Neural cell (in vitro differentiated cells): ENCODE measurements around the gene FAM135A. TPM values are rescaled to one million over a fixed set of nuclear protein-coding genes. Genes with fewer than 3 reads are reported as not detected.

ENCODE experiments used
- H2AFZ ChIP-seq: fragments of 200-600, 300-800 bp; sonication (generic), shearing (Covaris generic); 2 replicates; pipeline ENCODE4 v1.6.0; 2014; ENCODE audit warnings: low read depth, mild to moderate bottlenecking, antibody characterized with exemption, low read length, moderate library complexity
- H3F3A ChIP-seq: fragments of 200-600 bp; shearing (Covaris generic); 2 replicates; pipeline ENCODE4 v1.6.1; 2016; ENCODE audit warnings: mild to moderate bottlenecking, moderate library complexity, mixed read lengths, antibody characterized with exemption, low read length; ENCODE audit not compliant: insufficient read depth, poor library complexity, severe bottlenecking
- H3K27ac ChIP-seq: fragments of 200-600, 300-800 bp; sonication (generic), shearing (Covaris generic); 2 replicates; pipeline ENCODE4 v1.5.1; 2014; ENCODE audit warnings: mild to moderate bottlenecking, low read length, moderate library complexity
- H3K27me3 ChIP-seq: fragments of 300-800, 200-600 bp; sonication (generic), shearing (Covaris generic); 2 replicates; pipeline ENCODE4 v1.6.0; 2014; ENCODE audit warnings: mild to moderate bottlenecking, low read depth, low read length, moderate library complexity; ENCODE audit not compliant: insufficient read depth
- H3K36me3 ChIP-seq: fragments of 300-800, 200-600 bp; sonication (generic), shearing (Covaris generic); 2 replicates; pipeline ENCODE4 v1.5.1; 2014; ENCODE audit warnings: mild to moderate bottlenecking, antibody characterized with exemption, low read length, moderate library complexity; ENCODE audit not compliant: insufficient read depth
- H3K4me2 ChIP-seq: fragments of 300-800, 200-600 bp; sonication (generic), shearing (Covaris generic); 2 replicates; pipeline ENCODE4 v1.6.0; 2014; ENCODE audit warnings: mild to moderate bottlenecking, low read length
- H3K4me3 ChIP-seq: fragments of 300-800, 200-600 bp; sonication (generic), shearing (Covaris generic); 2 replicates; pipeline ENCODE4 v1.5.1; 2014; ENCODE audit warnings: mild to moderate bottlenecking, low read length, moderate library complexity
- H3K79me2 ChIP-seq: fragments of 200-600 bp; shearing (Covaris generic); replicated peaks from 2 replicates; pipeline ENCODE4 v1.6.0; 2014; ENCODE audit warnings: mild to moderate bottlenecking, low read length, moderate library complexity; ENCODE audit not compliant: insufficient read depth
- H3K9ac ChIP-seq: fragments of 300-800, 200-600 bp; sonication (generic), shearing (Covaris generic); 2 replicates; pipeline ENCODE4 v1.6.1; 2016; ENCODE audit warnings: mild to moderate bottlenecking, low read length, mixed read lengths
- H3K9me2 ChIP-seq: fragments of 200-600 bp; shearing (Covaris generic); 2 replicates; pipeline ENCODE4 v1.6.1; 2016; ENCODE audit warnings: mild to moderate bottlenecking, low read length, mixed read lengths; ENCODE audit not compliant: insufficient read depth
- H3K9me3 ChIP-seq: fragments of 200-600, 300-800 bp; sonication (generic), shearing (Covaris generic); 2 replicates; pipeline ENCODE4 v1.6.1; 2016; ENCODE audit warnings: mild to moderate bottlenecking, mixed run types, low read length, moderate library complexity, mixed read lengths
- H4K20me1 ChIP-seq: fragments of 200-600 bp; shearing (Covaris generic); 2 replicates; pipeline ENCODE4 v1.6.1; 2016; ENCODE audit warnings: mild to moderate bottlenecking, mixed run types; ENCODE audit not compliant: insufficient read depth
- CTCF ChIP-seq: fragments of 450-650 bp; IDR thresholded peaks from 2 replicates; pipeline ENCODE4 v1.5.1; 2014; ENCODE audit warnings: antibody characterized with exemption, mild to moderate bottlenecking, moderate library complexity; ENCODE audit not compliant: poor library complexity, severe bottlenecking
- EP300 ChIP-seq: fragments of 450-650 bp; conservative IDR thresholded peaks from 2 replicates; pipeline ENCODE4 v1.6.1; 2014; ENCODE audit warnings: antibody characterized with exemption, mild to moderate bottlenecking, moderate library complexity; ENCODE audit not compliant: poor library complexity, severe bottlenecking
- EZH2 ChIP-seq: fragments of 200-600, 300-800 bp; shearing (Covaris generic), sonication (generic); IDR thresholded peaks from 2 replicates; pipeline ENCODE4 v1.6.1; 2014; ENCODE audit warnings: antibody characterized with exemption, low read length, borderline replicate concordance, mild to moderate bottlenecking; ENCODE audit not compliant: insufficient read depth, poor library complexity, severe bottlenecking
- MXI1 ChIP-seq: fragments of 450-650 bp; conservative IDR thresholded peaks from 2 replicates; pipeline ENCODE4 v1.6.1; 2014; ENCODE audit warnings: antibody characterized with exemption, mild to moderate bottlenecking; ENCODE audit not compliant: poor library complexity, severe bottlenecking
- POLR2AphosphoS5 ChIP-seq: IDR thresholded peaks from 2 replicates; pipeline ENCODE4 v1.6.1; 2012
- RAD21 ChIP-seq: fragments of 450-650 bp; conservative IDR thresholded peaks from 2 replicates; pipeline ENCODE4 v1.6.1; 2014; ENCODE audit warnings: antibody characterized with exemption, mild to moderate bottlenecking, moderate library complexity
- REST ChIP-seq: IDR thresholded peaks from 2 replicates; pipeline ENCODE4 v1.6.1; 2012; ENCODE audit warnings: borderline replicate concordance
- SMC3 ChIP-seq: fragments of 450-650 bp; conservative IDR thresholded peaks from 2 replicates; pipeline ENCODE4 v1.6.1; 2014; ENCODE audit warnings: antibody characterized with exemption, mild to moderate bottlenecking, moderate library complexity; ENCODE audit not compliant: poor library complexity
- TAF1 ChIP-seq: IDR thresholded peaks from 2 replicates; pipeline ENCODE4 v1.6.1; 2012; ENCODE audit warnings: low read depth
- polyA plus RNA-seq: library from polyadenylated mRNA; depleted of rRNA; stranded (reverse); fragments of >200 nt; gene quantifications from 2 replicates; pipeline ENCODE4 v1.2.3, GENCODE V29; 2014

FAM135A gene
- polyA plus RNA-seq, 1 donor from 2014 or later: 31.4 TPM

- Histone ChIP-seq H3F3A (no peaks in the 10 kb centered on the region), H2AFZ (peak overlapping the region; percentile 98), H3K9ac (peak overlapping the region; percentile 75), H3K4me3 (peak overlapping the region; percentile 74), H3K9me2 (no peaks in the 10 kb centered on the region), H3K36me3 (no peaks in the 10 kb centered on the region), H4K20me1 (no peaks in the 10 kb centered on the region), H3K27me3 (no peaks in the 10 kb centered on the region), H3K79me2 (peaks cover 31% of the 10 kb centered on the region), H3K9me3 (no peaks in the 10 kb centered on the region), H3K27ac (peak overlapping the region; percentile 67), H3K4me2 (peak overlapping the region; percentile 67)
- TF ChIP-seq SMC3 (no peak), RAD21 (no peak), POLR2AphosphoS5 (no peak), TAF1 (no peak)
These were observed 825 bp upstream of the FAM135A start for GRCh38 chr6:70412252-70413113.

GRCh38 chr6:70413992-70414494, 735 bp downstream of the FAM135A start:
- no peaks in the 10 kb centered on the region for H3F3A ChIP-seq
- H4K20me1 ChIP-seq: no peaks in the 10 kb centered on the region
- peak overlapping the region; percentile 98 for H2AFZ ChIP-seq
- H3K9me3 ChIP-seq: no peaks in the 10 kb centered on the region
- no peaks in the 10 kb centered on the region for H3K36me3 ChIP-seq
- H3K9me2 ChIP-seq: no peaks in the 10 kb centered on the region
- H3K79me2 ChIP-seq: peaks cover 38% of the 10 kb centered on the region
- peak overlapping the region; percentile 98 for H3K4me2 ChIP-seq
- H3K27ac ChIP-seq: peak overlapping the region; percentile 56
- peak overlapping the region; percentile 75 for H3K9ac ChIP-seq
- peak overlapping the region; percentile 74 for H3K4me3 ChIP-seq
- TF ChIP-seq CTCF: no peak
- TF ChIP-seq EZH2: no peak
- TF ChIP-seq EP300: no peak
- TF ChIP-seq RAD21: peak; percentile 18
- no peak for TF ChIP-seq TAF1
- TF ChIP-seq POLR2AphosphoS5: no peak
- TF ChIP-seq MXI1: peak; percentile 91
- peak; percentile 22 for TF ChIP-seq SMC3
- TF ChIP-seq REST: peak; percentile 19
- no peaks in the 10 kb centered on the region for H3K27me3 ChIP-seq
